Activated CD4-positive, alpha-beta T cell treated with anti-CD3 and anti-CD28 coated beads, Interleukin-2, amount 10 ng/mL, durations not matched to agents 24 days and 14 days (primary cell): Measurements from ENCODE around the gene PRKAR1B. TPM values are rescaled to one million over a fixed set of nuclear protein-coding genes. Genes with fewer than 3 reads are reported as not detected.

Source experiments
- DNase-seq: peaks from one replicate; pipeline ENCODE4 v3.0.0; 2022
- H3K27ac Mint-ChIP-seq: one replicate; pipeline ENCODE4 v1.8.0; 2022; ENCODE audit warnings: mild to moderate bottlenecking, mixed read lengths
- H3K27me3 Mint-ChIP-seq: one replicate; pipeline ENCODE4 v1.8.0; 2022; ENCODE audit warnings: mixed read lengths
- H3K36me3 Mint-ChIP-seq: one replicate; pipeline ENCODE4 v1.8.0; 2022; ENCODE audit warnings: low read depth, mild to moderate bottlenecking, mixed read lengths
- H3K4me1 Mint-ChIP-seq: one replicate; pipeline ENCODE4 v1.8.0; 2021; ENCODE audit warnings: mixed read lengths
- H3K4me3 Mint-ChIP-seq: one replicate; pipeline ENCODE4 v1.8.0; 2022; ENCODE audit warnings: mild to moderate bottlenecking, moderate library complexity, mixed read lengths
- H3K9me3 Mint-ChIP-seq: one replicate; pipeline ENCODE4 v1.8.0; 2021; ENCODE audit warnings: mixed read lengths
- intact Hi-C: fragments of 100-400 bp; cut with micrococcal nuclease; formaldehyde crosslinking; loops from one replicate; pipeline ENCODE4 v1.15.1; 2023
- total RNA-seq: library from RNA; stranded (reverse); gene quantifications from 2 replicates; pipeline ENCODE4 v1.2.3, GENCODE V29; 2022

PRKAR1B gene
- total RNA-seq, 1 donor from 2014 or later = 47.0 TPM

GRCh38 chr7:525740-526139 lies 201.3 kb downstream of the PRKAR1B start:
- H3K4me1 Mint-ChIP-seq = peaks cover 2% of the 10 kb centered on the region
- no peak overlapping the region for H3K27ac Mint-ChIP-seq
- H3K27me3 Mint-ChIP-seq = peaks cover 32% of the 10 kb centered on the region
- DNase-seq = no peak
- no peaks in the 10 kb centered on the region for H3K36me3 Mint-ChIP-seq
- H3K4me3 Mint-ChIP-seq = no peak overlapping the region
- intact Hi-C loops = no loop called here
- no peaks in the 10 kb centered on the region for H3K9me3 Mint-ChIP-seq

GRCh38 chr7:524800-525199 lies 202.3 kb downstream of the PRKAR1B start:
- intact Hi-C loops = no loop called here
- DNase-seq = no peak
- Mint-ChIP-seq H3K4me1 (peaks cover 2% of the 10 kb centered on the region), H3K9me3 (no peaks in the 10 kb centered on the region), H3K27ac (no peak overlapping the region), H3K4me3 (no peak overlapping the region), H3K27me3 (peaks cover 30% of the 10 kb centered on the region), H3K36me3 (no peaks in the 10 kb centered on the region)

- DNase-seq = no peak
- Mint-ChIP-seq H3K4me1 (peaks cover 2% of the 10 kb centered on the region), H3K27ac (no peak overlapping the region), H3K36me3 (no peaks in the 10 kb centered on the region), H3K9me3 (no peaks in the 10 kb centered on the region), H3K27me3 (peaks cover 31% of the 10 kb centered on the region), H3K4me3 (no peak overlapping the region)
- intact Hi-C loops = no loop called here
Measured at GRCh38 chr7:523347-524336, 203.4 kb downstream of the PRKAR1B start.

- H3K27me3 Mint-ChIP-seq = peaks cover 34% of the 10 kb centered on the region
- H3K4me1 Mint-ChIP-seq = peaks cover 4% of the 10 kb centered on the region
- no peak overlapping the region for H3K27ac Mint-ChIP-seq
- H3K9me3 Mint-ChIP-seq = no peaks in the 10 kb centered on the region
- intact Hi-C loops = no loop called here
- H3K4me3 Mint-ChIP-seq = no peak overlapping the region
- no peaks in the 10 kb centered on the region for H3K36me3 Mint-ChIP-seq
- DNase-seq = no peak
Measured at GRCh38 chr7:522951-523314, 204.1 kb downstream of the PRKAR1B start.

- peak; percentile 76 for DNase-seq
- H3K27me3 Mint-ChIP-seq = peaks cover 38% of the 10 kb centered on the region
- no peaks in the 10 kb centered on the region for H3K36me3 Mint-ChIP-seq
- H3K4me1 Mint-ChIP-seq = peaks cover 8% of the 10 kb centered on the region
- H3K27ac Mint-ChIP-seq = no peak overlapping the region
- intact Hi-C loops = no loop called here
- peak overlapping the region; percentile 54 for H3K4me3 Mint-ChIP-seq
- no peaks in the 10 kb centered on the region for H3K9me3 Mint-ChIP-seq
Measured at GRCh38 chr7:522071-522950, 204.8 kb downstream of the PRKAR1B start.

- Mint-ChIP-seq H3K4me1 (peaks cover 8% of the 10 kb centered on the region), H3K27ac (no peak overlapping the region), H3K4me3 (peak overlapping the region; percentile 61), H3K9me3 (no peaks in the 10 kb centered on the region), H3K36me3 (no peaks in the 10 kb centered on the region), H3K27me3 (peaks cover 38% of the 10 kb centered on the region)
- no peak for DNase-seq
- intact Hi-C loops = loop anchor here (2.0 kb wide), 1 partner anchor 205 kb away; the partner anchor contains the start of genes DNAAF5 and PRKAR1B
Measured at GRCh38 chr7:521221-522070, 205.6 kb downstream of the PRKAR1B start.

- intact Hi-C loops = loop anchor here (2.0 kb wide), 1 partner anchor 206 kb away; the partner anchor contains the start of genes DNAAF5 and PRKAR1B
- peaks cover 43% of the 10 kb centered on the region for H3K27me3 Mint-ChIP-seq
- peaks cover 11% of the 10 kb centered on the region for H3K4me1 Mint-ChIP-seq
- H3K36me3 Mint-ChIP-seq = no peaks in the 10 kb centered on the region
- peak overlapping the region; percentile 61 for H3K4me3 Mint-ChIP-seq
- no peak overlapping the region for H3K27ac Mint-ChIP-seq
- H3K9me3 Mint-ChIP-seq = no peaks in the 10 kb centered on the region
- DNase-seq = no peak
Measured at GRCh38 chr7:520503-521161, 206.4 kb downstream of the PRKAR1B start.

- peak; percentile 73 for DNase-seq
- Mint-ChIP-seq H3K36me3 (no peaks in the 10 kb centered on the region), H3K9me3 (no peaks in the 10 kb centered on the region), H3K4me1 (peaks cover 11% of the 10 kb centered on the region), H3K27ac (no peak within 1 kb of the TSS), H3K27me3 (peaks cover 45% of the 10 kb centered on the region), H3K4me3 (peak within 1 kb of the TSS; percentile 83)
- intact Hi-C loops = loop anchor here (2.0 to 5.0 kb wide), 4 partner anchors 63 to 207 kb away; partner anchors contain the start of genes DNAAF5 and PRKAR1B
Measured at GRCh38 chr7:519484-520390, 207.3 kb downstream of the PRKAR1B start, which contains the start of gene PDGFA. Gene PDGFA, minus strand, starts transcription at chr7:519846. Its CDS starts 845 bp downstream, at chr7:519001.

GRCh38 chr7:518630-519483 lies 208.2 kb downstream of the PRKAR1B start:
- Mint-ChIP-seq H3K27me3 (peaks cover 38% of the 10 kb centered on the region), H3K9me3 (no peaks in the 10 kb centered on the region), H3K4me3 (peak overlapping the region; percentile 83), H3K4me1 (peaks cover 12% of the 10 kb centered on the region), H3K36me3 (no peaks in the 10 kb centered on the region), H3K27ac (peak overlapping the region; percentile 71)
- intact Hi-C loops = loop anchor here (5.0 kb wide), 3 partner anchors 63 to 157 kb away; no protein-coding TSS in a partner anchor
- peak; percentile 82 for DNase-seq

GRCh38 chr7:517774-518629 lies 209.1 kb downstream of the PRKAR1B start:
- DNase-seq = peak; percentile 69
- intact Hi-C loops = loop anchor here (5.0 kb wide), 3 partner anchors 64 to 156 kb away; no protein-coding TSS in a partner anchor
- Mint-ChIP-seq H3K36me3 (no peaks in the 10 kb centered on the region), H3K4me3 (peak overlapping the region; percentile 84), H3K9me3 (no peaks in the 10 kb centered on the region), H3K27me3 (peaks cover 32% of the 10 kb centered on the region), H3K4me1 (peaks cover 12% of the 10 kb centered on the region), H3K27ac (no peak overlapping the region)
